Measurements from ENCODE around the gene MUC6.

DNA sequence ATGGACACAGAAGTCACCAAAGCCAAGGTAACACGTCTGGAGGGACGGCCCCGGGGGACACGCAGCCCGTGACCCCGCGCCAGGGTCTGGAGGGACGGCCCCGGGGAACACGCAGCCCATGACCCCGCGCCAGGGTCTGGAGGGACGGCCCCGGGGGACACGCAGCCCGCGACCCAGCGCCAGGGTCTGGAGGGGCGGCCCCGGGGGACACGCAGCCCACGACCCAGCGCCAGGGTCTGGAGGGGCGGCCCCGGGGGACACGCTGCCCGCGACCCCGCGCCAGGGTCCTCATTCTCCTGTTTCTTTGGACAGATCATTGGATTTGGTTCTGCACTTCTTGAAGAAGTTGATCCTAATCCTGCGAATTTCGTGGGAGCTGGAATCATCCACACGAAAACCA lies 27.1 kb downstream of the MUC6 start:
- TF ChIP-seq, protein P1, sequence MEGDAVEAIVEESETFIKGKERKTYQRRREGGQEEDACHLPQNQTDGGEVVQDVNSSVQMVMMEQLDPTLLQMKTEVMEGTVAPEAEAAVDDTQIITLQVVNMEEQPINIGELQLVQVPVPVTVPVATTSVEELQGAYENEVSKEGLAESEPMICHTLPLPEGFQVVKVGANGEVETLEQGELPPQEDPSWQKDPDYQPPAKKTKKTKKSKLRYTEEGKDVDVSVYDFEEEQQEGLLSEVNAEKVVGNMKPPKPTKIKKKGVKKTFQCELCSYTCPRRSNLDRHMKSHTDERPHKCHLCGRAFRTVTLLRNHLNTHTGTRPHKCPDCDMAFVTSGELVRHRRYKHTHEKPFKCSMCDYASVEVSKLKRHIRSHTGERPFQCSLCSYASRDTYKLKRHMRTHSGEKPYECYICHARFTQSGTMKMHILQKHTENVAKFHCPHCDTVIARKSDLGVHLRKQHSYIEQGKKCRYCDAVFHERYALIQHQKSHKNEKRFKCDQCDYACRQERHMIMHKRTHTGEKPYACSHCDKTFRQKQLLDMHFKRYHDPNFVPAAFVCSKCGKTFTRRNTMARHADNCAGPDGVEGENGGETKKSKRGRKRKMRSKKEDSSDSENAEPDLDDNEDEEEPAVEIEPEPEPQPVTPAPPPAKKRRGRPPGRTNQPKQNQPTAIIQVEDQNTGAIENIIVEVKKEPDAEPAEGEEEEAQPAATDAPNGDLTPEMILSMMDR (tag by site-specific recombination; IDR thresholded peaks at IDR 0.05), result no peak
- no peak for TF ChIP-seq ZNF354C (tag by site-specific recombination; IDR thresholded peaks at IDR 0.05; ENCODE audit: borderline replicate concordance, low read depth)
- TF ChIP-seq ZNF24 (tag by site-specific recombination; IDR thresholded peaks at IDR 0.05), result no peak
- no peak for TF ChIP-seq ZNF138 (tag by site-specific recombination; IDR thresholded peaks at IDR 0.05; ENCODE audit: borderline replicate concordance)
- TF ChIP-seq, protein P2, sequence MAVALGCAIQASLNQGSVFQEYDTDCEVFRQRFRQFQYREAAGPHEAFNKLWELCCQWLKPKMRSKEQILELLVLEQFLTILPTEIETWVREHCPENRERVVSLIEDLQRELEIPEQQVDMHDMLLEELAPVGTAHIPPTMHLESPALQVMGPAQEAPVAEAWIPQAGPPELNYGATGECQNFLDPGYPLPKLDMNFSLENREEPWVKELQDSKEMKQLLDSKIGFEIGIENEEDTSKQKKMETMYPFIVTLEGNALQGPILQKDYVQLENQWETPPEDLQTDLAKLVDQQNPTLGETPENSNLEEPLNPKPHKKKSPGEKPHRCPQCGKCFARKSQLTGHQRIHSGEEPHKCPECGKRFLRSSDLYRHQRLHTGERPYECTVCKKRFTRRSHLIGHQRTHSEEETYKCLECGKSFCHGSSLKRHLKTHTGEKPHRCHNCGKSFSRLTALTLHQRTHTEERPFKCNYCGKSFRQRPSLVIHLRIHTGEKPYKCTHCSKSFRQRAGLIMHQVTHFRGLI (tag by site-specific recombination; IDR thresholded peaks at IDR 0.05), result no peak
- TF ChIP-seq, protein P3, sequence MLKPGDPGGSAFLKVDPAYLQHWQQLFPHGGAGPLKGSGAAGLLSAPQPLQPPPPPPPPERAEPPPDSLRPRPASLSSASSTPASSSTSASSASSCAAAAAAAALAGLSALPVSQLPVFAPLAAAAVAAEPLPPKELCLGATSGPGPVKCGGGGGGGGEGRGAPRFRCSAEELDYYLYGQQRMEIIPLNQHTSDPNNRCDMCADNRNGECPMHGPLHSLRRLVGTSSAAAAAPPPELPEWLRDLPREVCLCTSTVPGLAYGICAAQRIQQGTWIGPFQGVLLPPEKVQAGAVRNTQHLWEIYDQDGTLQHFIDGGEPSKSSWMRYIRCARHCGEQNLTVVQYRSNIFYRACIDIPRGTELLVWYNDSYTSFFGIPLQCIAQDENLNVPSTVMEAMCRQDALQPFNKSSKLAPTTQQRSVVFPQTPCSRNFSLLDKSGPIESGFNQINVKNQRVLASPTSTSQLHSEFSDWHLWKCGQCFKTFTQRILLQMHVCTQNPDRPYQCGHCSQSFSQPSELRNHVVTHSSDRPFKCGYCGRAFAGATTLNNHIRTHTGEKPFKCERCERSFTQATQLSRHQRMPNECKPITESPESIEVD (tag by site-specific recombination; IDR thresholded peaks at IDR 0.05), result no peak
- TF ChIP-seq ZNF747 (tag by site-specific recombination; IDR thresholded peaks at IDR 0.05), result no peak
- no peak for TF ChIP-seq ZNF776 (tag by site-specific recombination; IDR thresholded peaks at IDR 0.05; ENCODE audit: borderline replicate concordance)
- TF ChIP-seq, protein P4, sequence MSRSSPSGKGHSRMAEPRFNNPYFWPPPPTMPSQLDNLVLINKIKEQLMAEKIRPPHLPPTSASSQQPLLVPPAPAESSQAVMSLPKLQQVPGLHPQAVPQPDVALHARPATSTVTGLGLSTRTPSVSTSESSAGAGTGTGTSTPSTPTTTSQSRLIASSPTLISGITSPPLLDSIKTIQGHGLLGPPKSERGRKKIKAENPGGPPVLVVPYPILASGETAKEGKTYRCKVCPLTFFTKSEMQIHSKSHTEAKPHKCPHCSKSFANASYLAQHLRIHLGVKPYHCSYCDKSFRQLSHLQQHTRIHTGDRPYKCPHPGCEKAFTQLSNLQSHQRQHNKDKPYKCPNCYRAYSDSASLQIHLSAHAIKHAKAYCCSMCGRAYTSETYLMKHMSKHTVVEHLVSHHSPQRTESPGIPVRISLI (tag by site-specific recombination; IDR thresholded peaks at IDR 0.05), result no peak
- TF ChIP-seq, protein P5, sequence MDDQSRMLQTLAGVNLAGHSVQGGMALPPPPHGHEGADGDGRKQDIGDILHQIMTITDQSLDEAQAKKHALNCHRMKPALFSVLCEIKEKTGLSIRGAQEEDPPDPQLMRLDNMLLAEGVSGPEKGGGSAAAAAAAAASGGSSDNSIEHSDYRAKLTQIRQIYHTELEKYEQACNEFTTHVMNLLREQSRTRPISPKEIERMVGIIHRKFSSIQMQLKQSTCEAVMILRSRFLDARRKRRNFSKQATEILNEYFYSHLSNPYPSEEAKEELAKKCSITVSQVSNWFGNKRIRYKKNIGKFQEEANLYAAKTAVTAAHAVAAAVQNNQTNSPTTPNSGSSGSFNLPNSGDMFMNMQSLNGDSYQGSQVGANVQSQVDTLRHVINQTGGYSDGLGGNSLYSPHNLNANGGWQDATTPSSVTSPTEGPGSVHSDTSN (CRISPR knock-in tag; IDR thresholded peaks at IDR 0.05), result no peak
- TF ChIP-seq KLF7 (tag by site-specific recombination; IDR thresholded peaks at IDR 0.05; ENCODE audit: borderline replicate concordance), result no peak
